ENCODE results near the gene COASY.

DNA sequence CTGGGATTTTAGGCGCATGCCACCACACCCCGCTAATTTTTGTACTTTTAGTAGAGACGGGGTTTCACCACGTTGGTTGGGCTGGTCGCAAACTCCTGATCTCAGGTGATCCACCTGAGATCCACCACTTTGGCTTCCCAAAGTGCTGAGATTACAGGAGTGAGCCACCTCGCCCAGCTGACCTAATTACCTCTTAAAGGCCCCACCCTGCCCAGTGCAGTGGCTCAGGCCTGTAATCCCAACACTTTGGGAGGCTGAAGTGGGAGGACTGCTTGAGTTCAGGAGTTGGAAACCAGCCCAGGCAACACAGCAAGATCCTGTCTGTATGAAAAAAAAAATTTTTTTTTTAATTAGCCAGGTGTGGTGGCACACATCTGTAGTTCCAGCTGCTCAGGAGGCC, 2.9 kb upstream of the COASY start:
- TF ChIP-seq EZH2 (IDR thresholded peaks at IDR 0.05; ENCODE audit: borderline replicate concordance, low read length), result no peak
- TF ChIP-seq, protein P1, sequence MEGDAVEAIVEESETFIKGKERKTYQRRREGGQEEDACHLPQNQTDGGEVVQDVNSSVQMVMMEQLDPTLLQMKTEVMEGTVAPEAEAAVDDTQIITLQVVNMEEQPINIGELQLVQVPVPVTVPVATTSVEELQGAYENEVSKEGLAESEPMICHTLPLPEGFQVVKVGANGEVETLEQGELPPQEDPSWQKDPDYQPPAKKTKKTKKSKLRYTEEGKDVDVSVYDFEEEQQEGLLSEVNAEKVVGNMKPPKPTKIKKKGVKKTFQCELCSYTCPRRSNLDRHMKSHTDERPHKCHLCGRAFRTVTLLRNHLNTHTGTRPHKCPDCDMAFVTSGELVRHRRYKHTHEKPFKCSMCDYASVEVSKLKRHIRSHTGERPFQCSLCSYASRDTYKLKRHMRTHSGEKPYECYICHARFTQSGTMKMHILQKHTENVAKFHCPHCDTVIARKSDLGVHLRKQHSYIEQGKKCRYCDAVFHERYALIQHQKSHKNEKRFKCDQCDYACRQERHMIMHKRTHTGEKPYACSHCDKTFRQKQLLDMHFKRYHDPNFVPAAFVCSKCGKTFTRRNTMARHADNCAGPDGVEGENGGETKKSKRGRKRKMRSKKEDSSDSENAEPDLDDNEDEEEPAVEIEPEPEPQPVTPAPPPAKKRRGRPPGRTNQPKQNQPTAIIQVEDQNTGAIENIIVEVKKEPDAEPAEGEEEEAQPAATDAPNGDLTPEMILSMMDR (IDR thresholded peaks at IDR 0.05; ENCODE audit: low read length), result no peak

All from OCI-LY1 (cell line).